AG04449 (cell line): ENCODE measurements around the gene ART5.
"Not testable (repeated sequence)": the region's sequence is repeated elsewhere in the genome, so short reads cannot be mapped to it uniquely, and the experiment has no call there.

ENCODE experiments used
- CTCF ChIA-PET: fragments of 350-600 bp; formaldehyde crosslinking; extraction: SDS; loops from one replicate; lab custom pipeline; 2021; ENCODE audit warnings: antibody characterized with exemption; lab: Yijun Ruan, JAX
- POLR2A ChIA-PET: fragments of 400-600, 350-600 bp; formaldehyde crosslinking; extraction: SDS; loops from one replicate; lab custom pipeline; 2020; ENCODE audit warnings: antibody characterized with exemption, inconsistent platforms; lab: Yijun Ruan, JAX
- DNase-seq: peaks from one replicate; pipeline ENCODE4 v3.0.0-alpha.2; 2010; ENCODE audit warnings: low read depth, low spot score
- H3K4me3 ChIP-seq: 2 replicates; pipeline ENCODE4 v1.5.1; 2011; ENCODE audit warnings: low read depth, mild to moderate bottlenecking, control low read depth, low read length
- TF ChIP-seq, protein P1 (sequence below): IDR thresholded peaks from one replicate; pipeline ENCODE4 v1.5.1; 2011; ENCODE audit warnings: mild to moderate bottlenecking, moderate library complexity, low read length, control low read depth, inconsistent platforms; ENCODE audit not compliant: insufficient read depth; ENCODE audit errors: missing control alignments

Gene ART5

DNA sequence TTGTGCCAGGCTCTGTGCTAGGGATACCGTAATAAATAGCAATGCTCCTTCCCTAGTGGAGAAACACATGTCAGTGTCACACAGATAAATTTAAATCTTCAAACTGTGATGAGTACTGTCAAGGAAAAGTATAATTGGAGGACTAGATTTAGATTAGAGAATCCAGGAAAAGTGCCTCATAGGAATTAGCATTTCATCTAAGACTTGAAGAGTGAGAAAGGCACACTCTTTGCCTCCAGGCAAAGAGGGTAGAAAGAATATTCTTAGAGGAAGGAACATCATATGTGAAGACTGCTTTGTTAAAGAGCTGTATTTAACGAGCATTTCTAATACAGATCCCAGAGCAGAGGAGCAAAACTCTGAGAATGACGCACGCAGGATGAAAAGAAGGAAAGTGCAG is 30.9 kb downstream of the ART5 start:
- no peak overlapping the region for H3K4me3 ChIP-seq
- POLR2A ChIA-PET, result no interaction called here
- no peak for DNase-seq
- CTCF ChIA-PET, result interaction anchor here (0.7 to 4.5 kb wide), 8 partner anchors 8 to 187 kb away, joined by 3 to 31 read pairs (median 8); no protein-coding TSS in a partner anchor
- TF ChIP-seq, protein P1, sequence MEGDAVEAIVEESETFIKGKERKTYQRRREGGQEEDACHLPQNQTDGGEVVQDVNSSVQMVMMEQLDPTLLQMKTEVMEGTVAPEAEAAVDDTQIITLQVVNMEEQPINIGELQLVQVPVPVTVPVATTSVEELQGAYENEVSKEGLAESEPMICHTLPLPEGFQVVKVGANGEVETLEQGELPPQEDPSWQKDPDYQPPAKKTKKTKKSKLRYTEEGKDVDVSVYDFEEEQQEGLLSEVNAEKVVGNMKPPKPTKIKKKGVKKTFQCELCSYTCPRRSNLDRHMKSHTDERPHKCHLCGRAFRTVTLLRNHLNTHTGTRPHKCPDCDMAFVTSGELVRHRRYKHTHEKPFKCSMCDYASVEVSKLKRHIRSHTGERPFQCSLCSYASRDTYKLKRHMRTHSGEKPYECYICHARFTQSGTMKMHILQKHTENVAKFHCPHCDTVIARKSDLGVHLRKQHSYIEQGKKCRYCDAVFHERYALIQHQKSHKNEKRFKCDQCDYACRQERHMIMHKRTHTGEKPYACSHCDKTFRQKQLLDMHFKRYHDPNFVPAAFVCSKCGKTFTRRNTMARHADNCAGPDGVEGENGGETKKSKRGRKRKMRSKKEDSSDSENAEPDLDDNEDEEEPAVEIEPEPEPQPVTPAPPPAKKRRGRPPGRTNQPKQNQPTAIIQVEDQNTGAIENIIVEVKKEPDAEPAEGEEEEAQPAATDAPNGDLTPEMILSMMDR, result no peak

DNA sequence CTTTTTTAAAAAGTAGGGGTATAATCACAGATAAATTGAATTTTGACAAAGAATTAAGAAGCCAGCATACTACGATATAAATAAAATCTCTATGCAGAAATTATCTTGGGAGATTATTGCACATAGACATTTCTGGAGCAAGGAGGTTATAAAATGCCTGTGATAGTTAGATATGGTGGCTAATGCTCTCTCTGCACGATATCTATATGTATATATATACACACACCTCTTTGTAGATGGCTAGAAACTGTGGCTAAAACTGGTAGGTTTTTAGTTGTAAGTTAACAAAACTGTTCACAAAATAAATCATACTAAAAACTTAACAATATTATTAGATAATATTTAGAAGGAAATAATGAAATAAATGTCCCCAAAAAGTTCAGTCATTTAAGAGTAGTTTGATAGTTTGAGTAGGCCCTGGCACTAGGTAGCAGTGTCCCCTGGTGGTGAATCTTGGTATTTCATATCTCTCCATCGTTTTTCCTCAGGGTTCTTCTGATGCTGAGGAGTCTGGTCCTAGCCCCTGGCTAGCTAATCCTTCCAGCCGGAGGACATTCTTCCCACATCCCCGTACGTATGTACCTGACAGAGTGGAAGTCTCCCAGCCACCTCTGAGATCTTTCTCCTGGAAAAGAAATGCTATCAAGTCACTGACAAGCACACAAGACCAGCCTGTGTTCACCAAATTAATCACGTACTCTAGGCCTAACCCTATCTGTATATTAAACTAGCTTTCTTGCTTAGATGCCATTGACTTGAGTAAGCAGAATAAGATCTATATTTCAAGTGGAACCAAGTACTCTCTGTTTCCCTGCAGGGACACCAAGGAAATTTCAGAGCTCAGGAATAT is 32.2 kb downstream of the ART5 start:
- no peak overlapping the region for H3K4me3 ChIP-seq
- CTCF ChIA-PET, result interaction anchor here (1.0 to 4.5 kb wide), 17 partner anchors 9 to 232 kb away, joined by 3 to 31 read pairs (median 5); no protein-coding TSS in a partner anchor
- TF ChIP-seq, protein P1, result peak; percentile 68
- POLR2A ChIA-PET, result no interaction called here
- no peak for DNase-seq

DNA sequence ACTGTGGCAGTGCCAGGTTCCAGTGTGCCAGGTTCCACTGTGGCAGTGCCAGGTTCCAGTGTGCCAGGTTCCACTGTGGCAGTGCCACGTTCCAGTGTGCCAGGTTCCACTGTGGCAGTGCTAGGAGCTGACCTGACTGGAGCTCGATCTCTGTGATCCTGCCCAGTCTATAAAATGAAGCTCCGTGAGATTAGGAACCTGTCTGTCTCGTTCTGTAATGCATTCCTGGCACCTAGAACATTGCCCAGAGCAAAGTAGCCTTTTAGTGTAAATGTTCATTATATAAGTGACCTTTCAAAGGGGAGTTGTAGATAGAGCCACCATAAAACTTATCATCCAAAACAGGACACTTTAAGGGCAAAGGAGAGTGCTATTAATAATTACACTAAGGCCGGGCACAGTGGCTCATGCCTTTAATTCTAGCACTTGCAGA is 36.0 kb downstream of the ART5 start:
- TF ChIP-seq, protein P1, result no peak
- H3K4me3 ChIP-seq, result no peak overlapping the region
- ChIA-PET POLR2A (no interaction called here), CTCF (interaction anchor here (1.0 kb wide), 1 partner anchor 9 kb away, joined by 3 read pairs; no protein-coding TSS in a partner anchor)
- DNase-seq, result no peak

GRCh38 chr11:3605283-3605662 is 36.5 kb downstream of the ART5 start:
- CTCF ChIA-PET, result interaction anchor here (1.0 kb wide), 1 partner anchor 9 kb away, joined by 3 read pairs; no protein-coding TSS in a partner anchor

GRCh38 chr11:3604167-3604566 is 37.6 kb downstream of the ART5 start:
- CTCF ChIA-PET, result no interaction called here
- TF ChIP-seq, protein P1, result no peak
- DNase-seq, result no peak
- no peak overlapping the region for H3K4me3 ChIP-seq
- POLR2A ChIA-PET, result no interaction called here

More at GRCh38 chr11:3605283-3605662, 36.5 kb downstream of the ART5 start:
- no peak overlapping the region for H3K4me3 ChIP-seq
- no peak for DNase-seq
- POLR2A ChIA-PET, result no interaction called here
- TF ChIP-seq, protein P1, result no peak

GRCh38 chr11:3600201-3600600 is 41.6 kb downstream of the ART5 start:
- H3K4me3 ChIP-seq, DNase-seq, POLR2A ChIA-PET, CTCF ChIA-PET: not testable (repeated sequence)

GRCh38 chr11:3597743-3598142 is 44.0 kb downstream of the ART5 start:
- H3K4me3 ChIP-seq, POLR2A ChIA-PET, DNase-seq: not testable (repeated sequence)
- CTCF ChIA-PET, result interaction anchor here (1.4 kb wide), 1 partner anchor 11 kb away, joined by 3 read pairs; no protein-coding TSS in a partner anchor

DNA sequence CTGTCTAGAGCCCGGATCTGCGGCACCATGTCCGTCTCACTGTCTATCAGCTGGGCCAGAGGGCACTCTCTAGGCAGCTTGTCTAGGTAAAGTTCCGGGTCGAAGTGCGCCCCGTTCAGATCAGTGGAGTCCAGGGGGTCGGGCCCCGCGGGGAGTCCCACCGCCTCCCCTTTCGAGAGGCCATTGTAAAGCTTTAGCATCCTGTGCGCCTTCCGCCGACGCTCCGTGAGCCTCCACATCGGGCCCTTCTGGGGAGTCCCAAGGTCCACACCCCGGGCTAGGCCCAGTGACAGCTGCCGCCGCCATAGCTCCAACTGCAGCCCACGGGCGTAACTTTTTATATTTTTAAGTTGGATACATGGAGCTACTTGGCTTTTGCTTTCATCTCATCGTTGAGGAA is 50.5 kb downstream of the ART5 start:
- DNase-seq, H3K4me3 ChIP-seq, POLR2A ChIA-PET, CTCF ChIA-PET: not testable (repeated sequence)

DNA sequence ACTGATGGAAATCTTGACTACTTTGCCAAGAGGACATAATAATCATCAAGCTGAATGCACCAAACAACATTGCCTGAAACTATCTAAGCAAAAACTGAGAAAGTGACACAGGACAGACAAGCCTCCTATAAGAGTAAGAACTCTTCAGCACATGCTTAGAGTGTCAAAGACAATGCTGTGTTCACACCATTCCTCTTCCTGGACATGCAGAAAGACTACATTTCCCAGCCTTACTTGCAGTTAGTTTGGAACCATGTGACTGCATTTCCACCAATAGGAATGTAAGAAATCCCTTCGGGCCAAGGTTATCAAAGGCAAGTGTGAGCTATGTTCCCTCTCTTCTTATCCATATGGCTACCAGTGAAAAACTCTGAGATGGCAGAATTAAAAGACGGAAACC is 51.6 kb downstream of the ART5 start:
- DNase-seq, CTCF ChIA-PET, POLR2A ChIA-PET, H3K4me3 ChIP-seq: not testable (repeated sequence)

DNA sequence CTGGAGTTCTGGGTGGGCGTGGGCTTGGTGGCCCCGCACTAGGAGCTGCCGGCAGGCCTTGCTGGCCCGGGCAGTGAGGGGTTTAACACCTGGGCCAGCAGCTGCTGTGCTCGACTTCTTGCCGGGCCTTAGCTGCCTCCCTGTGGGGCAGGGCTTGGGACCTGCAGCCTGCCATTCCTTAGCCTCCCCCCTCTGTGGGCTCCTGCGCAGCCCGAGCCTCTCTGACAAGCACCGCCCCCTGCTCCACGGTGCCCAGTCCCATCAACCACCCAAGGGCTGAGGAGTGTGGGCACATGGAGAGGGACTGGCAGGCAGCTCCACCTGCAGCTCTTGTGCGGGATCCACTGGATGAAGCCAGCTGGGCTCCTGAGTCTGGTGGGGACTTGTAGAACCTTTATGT is 53.0 kb downstream of the ART5 start:
- POLR2A ChIA-PET, H3K4me3 ChIP-seq, CTCF ChIA-PET, DNase-seq: not testable (repeated sequence)
